22Rv1 (cell line): Measurements from ENCODE around the gene CHFR.

Source experiments
- ZFX ChIP-seq: fragments of 450-650 bp; IDR thresholded peaks from 2 replicates; pipeline ENCODE4 v1.6.1; 2017; ENCODE audit warnings: antibody characterized with exemption, borderline replicate concordance
- TF ChIP-seq, protein P1 (sequence below): fragments of 450-650 bp; IDR thresholded peaks from 2 replicates; pipeline ENCODE4 v1.5.1; 2017; ENCODE audit warnings: mild to moderate bottlenecking

DNA sequence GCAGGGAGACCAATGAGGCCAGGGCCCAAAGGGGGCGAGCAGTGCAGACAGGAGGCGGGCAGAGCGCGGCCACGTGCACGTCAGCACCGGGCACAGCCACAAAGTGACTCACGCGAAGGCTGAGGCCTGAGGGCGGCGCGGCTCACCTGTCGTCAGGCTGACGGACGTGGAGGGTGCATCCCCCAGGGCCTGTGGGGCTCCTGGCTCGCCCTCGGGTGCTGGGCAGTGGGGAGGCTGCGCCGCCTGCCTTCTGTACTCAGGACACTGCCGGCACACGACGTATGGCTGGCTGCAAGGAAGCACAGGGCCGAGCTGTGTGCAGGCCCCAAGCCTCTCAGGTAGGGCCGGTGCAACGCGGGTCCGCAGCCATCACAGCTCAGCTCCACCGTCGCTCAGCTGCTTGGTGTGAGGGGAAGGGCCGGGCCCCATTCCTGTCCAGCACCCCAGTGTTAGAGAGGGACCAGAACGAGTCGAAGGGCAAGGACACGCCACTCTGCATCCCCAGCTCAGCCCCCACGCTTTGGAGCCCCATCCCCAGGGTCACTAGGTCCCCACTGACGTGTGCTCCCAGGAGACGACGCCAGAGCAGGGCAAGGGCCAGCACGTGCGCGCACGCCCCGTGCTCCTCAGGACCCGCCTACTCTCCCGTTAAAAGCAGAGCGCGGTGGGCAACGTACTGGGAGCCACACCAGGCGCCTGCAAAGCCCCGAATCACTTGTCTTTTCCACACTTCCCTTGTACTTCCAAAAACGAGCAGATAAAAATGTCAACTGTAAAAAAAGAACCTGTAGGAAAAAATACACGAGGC, 33.9 kb downstream of the CHFR start:
- TF ChIP-seq, protein P1, sequence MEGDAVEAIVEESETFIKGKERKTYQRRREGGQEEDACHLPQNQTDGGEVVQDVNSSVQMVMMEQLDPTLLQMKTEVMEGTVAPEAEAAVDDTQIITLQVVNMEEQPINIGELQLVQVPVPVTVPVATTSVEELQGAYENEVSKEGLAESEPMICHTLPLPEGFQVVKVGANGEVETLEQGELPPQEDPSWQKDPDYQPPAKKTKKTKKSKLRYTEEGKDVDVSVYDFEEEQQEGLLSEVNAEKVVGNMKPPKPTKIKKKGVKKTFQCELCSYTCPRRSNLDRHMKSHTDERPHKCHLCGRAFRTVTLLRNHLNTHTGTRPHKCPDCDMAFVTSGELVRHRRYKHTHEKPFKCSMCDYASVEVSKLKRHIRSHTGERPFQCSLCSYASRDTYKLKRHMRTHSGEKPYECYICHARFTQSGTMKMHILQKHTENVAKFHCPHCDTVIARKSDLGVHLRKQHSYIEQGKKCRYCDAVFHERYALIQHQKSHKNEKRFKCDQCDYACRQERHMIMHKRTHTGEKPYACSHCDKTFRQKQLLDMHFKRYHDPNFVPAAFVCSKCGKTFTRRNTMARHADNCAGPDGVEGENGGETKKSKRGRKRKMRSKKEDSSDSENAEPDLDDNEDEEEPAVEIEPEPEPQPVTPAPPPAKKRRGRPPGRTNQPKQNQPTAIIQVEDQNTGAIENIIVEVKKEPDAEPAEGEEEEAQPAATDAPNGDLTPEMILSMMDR: no peak
- TF ChIP-seq ZFX: no peak
